Mesendoderm (in vitro differentiated cells): ENCODE measurements around the gene MET.
"Not testable (repeated sequence)": the region's sequence is repeated elsewhere in the genome, so short reads cannot be mapped to it uniquely, and the experiment has no call there.

Source experiments
- DNase-seq: peaks from one replicate; pipeline ENCODE4 v3.0.0; 2013
- H2AK5ac ChIP-seq: 2 replicates; pipeline ENCODE4 v1.6.1; 2013; ENCODE audit warnings: low read length, inconsistent platforms
- H2BK120ac ChIP-seq: 2 replicates; pipeline ENCODE4 v1.6.1; 2013; ENCODE audit warnings: low read depth, mild to moderate bottlenecking, low read length, moderate library complexity, mixed read lengths
- H2BK15ac ChIP-seq: replicated peaks from 2 replicates; pipeline ENCODE4 v1.6.1; 2013; ENCODE audit warnings: low read depth, mild to moderate bottlenecking, moderate library complexity
- H2BK5ac ChIP-seq: 2 replicates; pipeline ENCODE4 v1.6.1; 2013; ENCODE audit warnings: low read length, inconsistent platforms
- H3K18ac ChIP-seq: 2 replicates; pipeline ENCODE4 v1.6.1; 2013; ENCODE audit warnings: mild to moderate bottlenecking, low read length, mixed read lengths
- H3K23ac ChIP-seq: one replicate; pipeline ENCODE4 v1.6.1; 2013; ENCODE audit warnings: low read length
- H3K27ac ChIP-seq: 2 replicates; pipeline ENCODE4 v1.5.1; 2013; ENCODE audit warnings: low read depth, mild to moderate bottlenecking, inconsistent platforms, low read length, moderate library complexity
- H3K27me3 ChIP-seq: 2 replicates; pipeline ENCODE4 v1.6.1; 2013; ENCODE audit warnings: low read length, control low read depth, mild to moderate bottlenecking, inconsistent platforms; ENCODE audit not compliant: insufficient read depth, poor library complexity
- H3K36me3 ChIP-seq: 2 replicates; pipeline ENCODE4 v1.6.1; 2013; ENCODE audit warnings: low read length, inconsistent platforms; ENCODE audit not compliant: control insufficient read depth, insufficient read depth
- H3K4ac ChIP-seq: one replicate; pipeline ENCODE4 v1.6.1; 2013; ENCODE audit warnings: low read depth, mild to moderate bottlenecking, low read length, moderate library complexity
- H3K4me1 ChIP-seq: 2 replicates; pipeline ENCODE4 v1.6.1; 2013; ENCODE audit warnings: low read depth, low read length, inconsistent platforms; ENCODE audit not compliant: control insufficient read depth
- H3K4me2 ChIP-seq: 2 replicates; pipeline ENCODE4 v1.6.1; 2013; ENCODE audit warnings: low read length
- H3K4me3 ChIP-seq: 2 replicates; pipeline ENCODE4 v1.5.1; 2013; ENCODE audit warnings: mild to moderate bottlenecking, low read length
- H3K56ac ChIP-seq: one replicate; pipeline ENCODE4 v1.6.1; 2013; ENCODE audit warnings: low read length
- H3K79me1 ChIP-seq: 2 replicates; pipeline ENCODE4 v1.6.1; 2013; ENCODE audit warnings: low read length, inconsistent platforms
- H3K79me2 ChIP-seq: 2 replicates; pipeline ENCODE4 v1.6.1; 2013; ENCODE audit warnings: mild to moderate bottlenecking, low read length; ENCODE audit not compliant: control insufficient read depth, insufficient read depth
- H3K9ac ChIP-seq: 2 replicates; pipeline ENCODE4 v1.6.1; 2013; ENCODE audit warnings: low read length, inconsistent platforms
- H4K5ac ChIP-seq: one replicate; pipeline ENCODE4 v1.6.1; 2013; ENCODE audit warnings: low read length
- H4K8ac ChIP-seq: one replicate; pipeline ENCODE4 v1.6.1; 2013; ENCODE audit warnings: low read depth, mild to moderate bottlenecking, control low read depth, low read length, moderate library complexity
- WGBS: extraction: QIAGEN DNeasy Blood & Tissue Kit; methylation state at CpG from one replicate; pipeline ENCODE4 v1.1.7; 2013; ENCODE audit warnings: low lambda C conversion rate, missing lambda C conversion rate; ENCODE audit not compliant: insufficient coverage; ENCODE audit errors: extremely low coverage; 5-methylcytosine and 5-hydroxymethylcytosine counted together

Gene MET

DNA sequence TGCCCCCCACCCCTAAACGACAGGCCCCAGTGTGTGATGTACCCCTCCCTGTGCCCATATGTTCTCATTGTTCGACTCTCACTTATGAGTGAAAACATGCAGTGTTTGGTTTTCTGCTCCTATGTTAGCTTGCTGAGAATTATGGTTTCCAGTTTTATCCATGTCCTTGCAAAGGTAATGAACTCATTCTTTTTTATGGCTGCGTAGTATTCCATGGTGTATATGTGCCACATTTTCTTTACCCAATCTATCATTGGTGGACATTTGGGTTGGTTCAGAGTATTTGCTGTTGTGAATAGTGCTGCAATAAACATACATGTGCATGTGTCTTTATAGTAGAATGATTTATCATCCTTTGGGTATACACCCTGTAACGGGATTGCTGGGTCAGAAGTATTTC is 149.7 kb downstream of the MET start:
- not testable (repeated sequence) for H2BK15ac ChIP-seq, H3K36me3 ChIP-seq, H4K5ac ChIP-seq, H3K27me3 ChIP-seq, H3K56ac ChIP-seq, H3K18ac ChIP-seq, H3K4ac ChIP-seq, H2BK120ac ChIP-seq, H3K9ac ChIP-seq, H3K4me3 ChIP-seq, H2BK5ac ChIP-seq, H4K8ac ChIP-seq, DNase-seq, H3K4me2 ChIP-seq, H3K79me1 ChIP-seq, H3K4me1 ChIP-seq, H3K23ac ChIP-seq, H3K79me2 ChIP-seq, H2AK5ac ChIP-seq, H3K27ac ChIP-seq
- WGBS = no CpG with 5 or more reads among the region's 4 CpGs

DNA sequence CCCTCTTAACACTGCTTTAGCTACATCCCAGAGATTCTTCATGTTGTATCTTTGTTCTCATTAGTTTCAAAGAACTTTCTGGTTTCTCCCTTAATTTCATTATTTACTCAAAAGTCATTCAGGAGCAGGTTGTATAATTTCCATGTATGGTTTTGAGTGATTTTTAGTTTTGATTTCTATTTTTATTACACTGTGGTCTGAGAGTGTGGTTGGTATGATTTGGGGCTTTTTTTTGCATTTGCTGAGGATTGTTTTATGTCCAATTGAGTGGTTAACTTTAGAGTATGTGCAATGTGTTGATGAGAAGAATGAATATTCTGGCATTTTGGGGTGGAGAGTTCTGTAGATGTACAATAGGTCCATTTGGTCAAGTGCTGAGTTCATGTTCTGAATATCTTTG is 152.5 kb downstream of the MET start:
- Histone ChIP-seq H3K27me3 (no peaks in the 10 kb centered on the region), H3K79me2 (no peaks in the 10 kb centered on the region), H3K4me1 (no peaks in the 10 kb centered on the region), H2BK5ac (no peak overlapping the region), H3K4me3 (no peak overlapping the region), H2BK120ac (no peak overlapping the region), H3K4ac (no peak overlapping the region), H3K79me1 (no peaks in the 10 kb centered on the region), H3K56ac (no peak overlapping the region), H2BK15ac (no peak overlapping the region), H4K5ac (no peak overlapping the region), H3K23ac (no peak overlapping the region), H3K18ac (no peak overlapping the region), H3K4me2 (no peak overlapping the region), H4K8ac (no peak overlapping the region), H3K9ac (no peak overlapping the region), H2AK5ac (no peak overlapping the region), H3K27ac (no peak overlapping the region), H3K36me3 (no peaks in the 10 kb centered on the region)
- DNase-seq = no peak

DNA sequence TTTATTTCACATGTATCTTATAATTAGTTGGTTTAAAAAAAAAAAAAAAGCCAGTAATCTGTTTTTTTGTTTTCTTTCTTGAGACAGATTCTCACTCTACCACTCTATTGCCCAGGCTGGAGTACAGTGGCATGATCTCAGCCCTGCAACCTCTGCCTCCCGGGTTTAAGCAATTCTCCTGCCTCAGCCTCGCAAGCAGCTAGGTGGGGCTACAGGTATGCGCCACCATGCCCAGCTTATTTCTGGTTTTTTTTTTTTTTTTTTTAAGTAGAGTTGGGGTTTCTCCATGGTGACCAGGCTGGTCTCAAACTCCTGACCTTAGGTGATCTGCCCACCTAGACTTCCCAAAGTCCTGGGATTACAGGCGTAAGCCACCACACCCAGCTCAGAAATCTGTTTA is 156.3 kb downstream of the MET start:
- Histone ChIP-seq H3K4me1 (no peaks in the 10 kb centered on the region), H3K4ac (no peak overlapping the region), H3K27me3 (no peaks in the 10 kb centered on the region), H3K4me2 (no peak overlapping the region), H2BK5ac (no peak overlapping the region), H3K79me1 (no peaks in the 10 kb centered on the region), H3K18ac (no peak overlapping the region), H3K9ac (no peak overlapping the region), H4K8ac (no peak overlapping the region), H2AK5ac (no peak overlapping the region), H3K23ac (no peak overlapping the region), H3K79me2 (no peaks in the 10 kb centered on the region), H3K4me3 (no peak overlapping the region), H2BK15ac (no peak overlapping the region), H2BK120ac (no peak overlapping the region), H3K56ac (no peak overlapping the region), H3K36me3 (no peaks in the 10 kb centered on the region), H3K27ac (no peak overlapping the region), H4K5ac (no peak overlapping the region)
- no CpG with 5 or more reads among the region's 4 CpGs for WGBS
- peak; percentile 43 for DNase-seq

DNA sequence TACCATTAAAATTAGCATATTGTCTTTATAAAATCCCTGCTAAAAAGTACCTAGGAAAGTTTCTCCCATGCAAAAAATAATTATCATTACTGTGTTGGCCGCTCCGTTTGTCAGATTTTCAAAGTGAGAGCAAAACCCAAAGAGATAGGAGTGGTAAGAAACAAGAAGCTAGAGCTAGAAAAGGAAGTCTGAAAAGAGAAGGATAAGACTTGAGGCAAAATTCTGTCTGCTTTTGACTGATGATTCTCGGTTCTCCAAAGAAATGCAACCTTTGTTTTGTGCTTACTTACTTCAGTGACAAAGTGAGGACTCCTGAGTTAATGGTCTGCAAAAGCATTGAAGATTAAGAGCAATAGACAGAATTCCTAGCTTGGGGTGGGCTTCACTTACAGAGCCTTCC is 157.0 kb downstream of the MET start:
- no peak for DNase-seq

DNA sequence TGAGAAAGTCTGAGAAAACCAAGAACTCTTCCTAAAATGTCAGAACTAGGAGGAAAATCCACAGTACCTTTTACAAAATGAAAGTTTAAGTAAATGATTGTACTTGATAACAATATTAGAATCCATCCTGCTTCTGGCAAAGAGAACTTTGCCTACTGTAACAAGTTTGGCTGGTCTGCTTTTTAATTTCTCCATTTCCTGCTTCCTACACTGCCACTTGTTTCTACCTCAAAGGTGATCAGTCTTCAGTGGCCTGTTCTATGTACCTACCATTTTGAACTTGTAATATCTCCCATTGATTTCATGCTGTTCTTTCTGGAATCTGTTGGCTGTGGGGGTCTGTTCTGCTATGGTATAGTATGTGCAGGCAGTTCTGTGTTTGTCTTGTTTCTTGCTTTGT is 157.5 kb downstream of the MET start:
- Histone ChIP-seq H2BK5ac (no peak overlapping the region), H3K4me2 (no peak overlapping the region), H3K23ac (no peak overlapping the region), H3K79me2 (no peaks in the 10 kb centered on the region), H3K36me3 (no peaks in the 10 kb centered on the region), H4K8ac (no peak overlapping the region), H3K4me3 (no peak overlapping the region), H3K27ac (no peak overlapping the region), H3K56ac (no peak overlapping the region), H2BK120ac (no peak overlapping the region), H3K4me1 (no peaks in the 10 kb centered on the region), H2AK5ac (no peak overlapping the region), H3K27me3 (no peaks in the 10 kb centered on the region), H3K4ac (no peak overlapping the region), H3K9ac (no peak overlapping the region), H2BK15ac (no peak overlapping the region), H4K5ac (no peak overlapping the region), H3K79me1 (no peaks in the 10 kb centered on the region), H3K18ac (no peak overlapping the region)
- DNase-seq = no peak

More for the DNA sequence above, 157.0 kb downstream of the MET start:
- no peak overlapping the region for H3K9ac ChIP-seq
- WGBS = no CpG with 5 or more reads among the region's 3 CpGs
- no peak overlapping the region for H3K4ac ChIP-seq
- H4K8ac ChIP-seq = no peak overlapping the region
- no peaks in the 10 kb centered on the region for H3K36me3 ChIP-seq
- no peak overlapping the region for H3K23ac ChIP-seq
- H3K4me1 ChIP-seq = no peaks in the 10 kb centered on the region
- H3K18ac ChIP-seq = no peak overlapping the region
- no peak overlapping the region for H2AK5ac ChIP-seq
- H3K79me1 ChIP-seq = no peaks in the 10 kb centered on the region
- H3K4me2 ChIP-seq = no peak overlapping the region
- no peak overlapping the region for H2BK5ac ChIP-seq
- no peak overlapping the region for H3K27ac ChIP-seq
- H2BK15ac ChIP-seq = no peak overlapping the region
- H3K56ac ChIP-seq = no peak overlapping the region
- H3K27me3 ChIP-seq = no peaks in the 10 kb centered on the region
- no peak overlapping the region for H2BK120ac ChIP-seq
- H3K4me3 ChIP-seq = no peak overlapping the region
- no peak overlapping the region for H4K5ac ChIP-seq
- H3K79me2 ChIP-seq = no peaks in the 10 kb centered on the region

DNA sequence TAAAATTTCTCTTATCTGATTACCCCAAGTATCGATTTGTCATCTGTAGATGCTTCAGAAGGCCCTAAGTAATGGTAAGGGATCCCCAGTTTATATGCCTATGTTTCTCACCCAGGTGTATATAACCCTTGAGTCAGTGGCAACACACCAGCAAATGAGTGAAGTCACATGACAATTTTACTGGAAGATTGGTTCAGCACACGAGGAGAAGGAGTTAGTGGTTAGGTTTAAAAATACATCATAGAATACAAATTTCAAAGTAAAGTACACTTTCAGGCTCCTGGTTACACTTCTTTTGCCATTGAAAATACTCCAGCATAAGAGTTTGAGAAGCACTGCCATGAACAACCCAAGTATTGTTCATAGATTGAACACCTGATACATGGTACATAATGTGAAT is 160.7 kb downstream of the MET start:
- no peaks in the 10 kb centered on the region for H3K79me2 ChIP-seq

More for the DNA sequence above, 160.7 kb downstream of the MET start:
- Histone ChIP-seq H2BK120ac (no peak overlapping the region), H3K4me1 (no peaks in the 10 kb centered on the region), H3K56ac (no peak overlapping the region), H3K23ac (no peak overlapping the region), H4K5ac (no peak overlapping the region), H2AK5ac (no peak overlapping the region), H3K27ac (no peak overlapping the region), H3K4me3 (no peak overlapping the region), H4K8ac (no peak overlapping the region), H3K18ac (no peak overlapping the region), H3K9ac (no peak overlapping the region), H3K4ac (no peak overlapping the region), H2BK5ac (no peak overlapping the region), H3K4me2 (no peak overlapping the region), H2BK15ac (no peak overlapping the region), H3K79me1 (no peaks in the 10 kb centered on the region), H3K36me3 (no peaks in the 10 kb centered on the region), H3K27me3 (no peaks in the 10 kb centered on the region)
- DNase-seq = no peak
- no CpG with 5 or more reads among the region's 2 CpGs for WGBS
